Measurements from ENCODE around the gene BCORL1. TPM values are rescaled to one million over a fixed set of nuclear protein-coding genes. Genes with fewer than 3 reads are reported as not detected.

BCORL1 gene
- total and polyA plus RNA-seq, 2 donors (not counting 3 experiments of a cell fraction or from before 2014, with no cell fraction given): 1.8 to 13.1 TPM

GRCh38 chrX:130060122-130061069 lies 78.0 kb downstream of the BCORL1 start:
- Histone ChIP-seq H3K27me3 (ENCODE audit: control insufficient read depth in 2 of 2, insufficient read depth in 2 of 2, low read length in 2 of 2) (no peaks in the 10 kb centered on the region), H3K4me1 (ENCODE audit: control insufficient read depth, extremely low read depth, insufficient read depth, low read length) (peaks cover 7% of the 10 kb centered on the region), H3K27ac (ENCODE audit: insufficient read depth, low read depth, low read length) (peak overlapping the region; percentile 48), H3K9me1 (replicated peaks; ENCODE audit: control insufficient read depth, extremely low read depth, insufficient read depth, low read length) (no peaks in the 10 kb centered on the region), H3K9me3 (replicated peaks; ENCODE audit: control insufficient read depth, insufficient read depth, low read length) (no peaks in the 10 kb centered on the region), H2AFZ (ENCODE audit: low read depth, low read length) (peak overlapping the region; percentile 78), H3K4me2 (ENCODE audit: insufficient read depth, low read length) (peak overlapping the region; percentile 41), H3K9ac (replicated peaks; ENCODE audit: extremely low read depth, insufficient read depth, low read length) (peak overlapping the region; percentile 57), H3K4me3 (replicated peaks in 1 of 3; ENCODE audit: insufficient read depth in 1 of 3, low read depth in 1 of 3, low read length in 3 of 3) (peak overlapping the region; percentile 28 to 51 (median 31)), H3K36me3 (ENCODE audit: control insufficient read depth in 2 of 2, extremely low read depth in 1 of 2, insufficient read depth in 2 of 2, low read length in 2 of 2) (peaks cover 0 to 3% of the 10 kb centered on the region in 2 experiments), H3K79me2 (ENCODE audit: control insufficient read depth, insufficient read depth, low read length) (no peaks in the 10 kb centered on the region), H4K20me1 (replicated peaks; ENCODE audit: control insufficient read depth, extremely low read depth, insufficient read depth, low read length) (no peaks in the 10 kb centered on the region)
- FAIRE-seq (peak; percentile 82), DNase-seq (ENCODE audit: low read depth, low spot score) (peak; percentile 59)
- CTCF ChIA-PET: interaction anchor here (0.6 to 2.7 kb wide), 58 partner anchors 9 to 464 kb away, joined by 3 to 57 read pairs (median 3); partner anchors contain the start of genes APLN, RAB33A and UTP14A
- no TSS peak for BruUV-seq (replicated peaks)
- TF ChIP-seq JUN (IDR thresholded peaks at IDR 0.05; ENCODE audit: borderline replicate concordance, insufficient read depth, insufficient read length, low read depth): no peak
- TF ChIP-seq POLR2AphosphoS5 (IDR thresholded peaks at IDR 0.05; ENCODE audit: insufficient read depth, low read depth, low read length): peak; percentile 37
- peak; percentile 62 to 69 for TF ChIP-seq CTCF (IDR thresholded peaks at IDR 0.05; ENCODE audit: extremely low read depth in 1 of 2, insufficient read depth in 1 of 2, low read depth in 1 of 2, low read length in 2 of 2)
- dilution Hi-C loops (cut with MboI; ENCODE audit: extremely low pct_ligation_motif_present, low sequenced_read_pairs): no loop called here
- intact Hi-C loops (cut with micrococcal nuclease): loop anchor here (1.0 to 5.0 kb wide), 6 partner anchors 78 to 459 kb away; partner anchors contain the start of gene BCORL1
- POLR2A ChIA-PET: interaction anchor here (0.7 to 1.1 kb wide), 2 partner anchors 61 to 104 kb away, joined by 3 read pairs; no protein-coding TSS in a partner anchor

Measured in endothelial cell of umbilical vein (primary cell).